ENCODE measurements around the gene SVIP. TPM values are rescaled to one million over a fixed set of nuclear protein-coding genes. Genes with fewer than 3 reads are reported as not detected.
A peak's percentile ranks its signal among the peaks of the same experiment; 100 is the strongest.

The SVIP gene
- total RNA-seq (2013) = 2.7 TPM
- 1 to 10 TPM; 1.0 to 3.1 (median 2.6) TPM for polyA plus RNA-seq
- polyA minus RNA-seq = 0.28 and 0.32 TPM in 2 replicates
- total RNA-seq = 0.59 to 12.3 (median 4.1) reads per million in 11 experiments

- Mint-ChIP-seq H3K27me3 (ENCODE audit: low read depth in 3 of 3) (peaks cover 0 to 4% (median 0%) of the 10 kb centered on the region in 3 donors), H3K4me3 (peak within 1 kb of the TSS; percentile 88 to 94), H3K27ac (peak within 1 kb of the TSS in 3 of 7 donors; percentile 13 to 30 (median 26)), H3K9me3 (no peaks in the 10 kb centered on the region), H3K36me3 (no peaks in the 10 kb centered on the region), H3K4me1 (peaks cover 16% of the 10 kb centered on the region)
- Histone ChIP-seq H3K27ac (ENCODE audit: low read depth in 1 of 2, low read length in 2 of 2) (peak within 1 kb of the TSS in 1 of 2 donors; percentile 34), H2AFZ (ENCODE audit: insufficient read depth, low read depth, low read length, poor library complexity, severe bottlenecking) (peak within 1 kb of the TSS; percentile 95), H3K4me1 (ENCODE audit: control insufficient read depth in 1 of 2, insufficient read depth in 2 of 2, low read length in 2 of 2) (peaks cover 3 to 14% of the 10 kb centered on the region in 2 donors), H3K27me3 (ENCODE audit: control insufficient read depth in 2 of 2, insufficient read depth in 2 of 2, low read length in 2 of 2) (no peaks in the 10 kb centered on the region), H3K4me2 (replicated peaks; ENCODE audit: extremely low read depth, low read length, poor library complexity, severe bottlenecking) (peak within 1 kb of the TSS; percentile 92), H3K4me3 (replicated peaks in 1 of 3; ENCODE audit: low read depth in 2 of 3, low read length in 3 of 3) (peak within 1 kb of the TSS; percentile 71 to 92 (median 86)), H3K9me3 (replicated peaks in 1 of 2; ENCODE audit: control insufficient read depth in 1 of 2, insufficient read depth in 1 of 2, low read length in 2 of 2) (no peaks in the 10 kb centered on the region), H3K79me2 (ENCODE audit: insufficient read depth, low read length) (no peaks in the 10 kb centered on the region), H3K9ac (ENCODE audit: insufficient read depth, low read length, poor library complexity, severe bottlenecking) (peak within 1 kb of the TSS; percentile 50), H4K20me1 (ENCODE audit: insufficient read depth, low read length) (no peaks in the 10 kb centered on the region), H3K36me3 (replicated peaks in 1 of 2; ENCODE audit: control insufficient read depth in 1 of 2, insufficient read depth in 2 of 2, low read length in 2 of 2) (no peaks in the 10 kb centered on the region)
- DNase-seq = peak; percentile 70 to 87 (median 75)
- TF ChIP-seq CTCF (IDR thresholded peaks at IDR 0.05) = peak; percentile 61
- WGBS (ENCODE audit: insufficient coverage) = under 1% methylated on average over 41 of the region's 79 CpGs
- intact Hi-C loops (cut with micrococcal nuclease) = no loop called here
These were observed at the start of gene SVIP for GRCh38 chr11:22829231-22830081. TSS of gene SVIP (minus strand) at chr11:22829801. CDS start at chr11:22829748, 53 bp downstream.

GRCh38 chr11:22878604-22879003 is 49.0 kb upstream of the SVIP start:
- Mint-ChIP-seq H3K27me3 (ENCODE audit: low read depth in 3 of 3) (no peaks in the 10 kb centered on the region), H3K4me1 (no peaks in the 10 kb centered on the region), H3K36me3 (no peaks in the 10 kb centered on the region), H3K4me3 (no peak overlapping the region), H3K27ac (no peak overlapping the region), H3K9me3 (peaks cover 0 to 3% (median 0%) of the 10 kb centered on the region in 7 donors)
- intact Hi-C loops (cut with micrococcal nuclease) = no loop called here
- no peaks in the 10 kb centered on the region for H3K9me3 ChIP-seq (replicated peaks in 1 of 2; ENCODE audit: control insufficient read depth in 1 of 2, insufficient read depth in 1 of 2, low read length in 2 of 2)
- no peak for TF ChIP-seq CTCF (IDR thresholded peaks at IDR 0.05)
- no peak overlapping the region for H2AFZ ChIP-seq (ENCODE audit: insufficient read depth, low read depth, low read length, poor library complexity, severe bottlenecking)
- H3K4me2 ChIP-seq (replicated peaks; ENCODE audit: extremely low read depth, low read length, poor library complexity, severe bottlenecking) = no peak overlapping the region
- H3K36me3 ChIP-seq (replicated peaks in 1 of 2; ENCODE audit: control insufficient read depth in 1 of 2, insufficient read depth in 2 of 2, low read length in 2 of 2) = no peaks in the 10 kb centered on the region
- no peak overlapping the region for H3K4me3 ChIP-seq (replicated peaks in 1 of 3; ENCODE audit: low read depth in 2 of 3, low read length in 3 of 3)
- no peaks in the 10 kb centered on the region for H3K4me1 ChIP-seq (ENCODE audit: control insufficient read depth in 1 of 2, insufficient read depth in 2 of 2, low read length in 2 of 2)
- H3K27me3 ChIP-seq (ENCODE audit: control insufficient read depth in 2 of 2, insufficient read depth in 2 of 2, low read length in 2 of 2) = no peaks in the 10 kb centered on the region
- no peaks in the 10 kb centered on the region for H3K79me2 ChIP-seq (ENCODE audit: insufficient read depth, low read length)
- H4K20me1 ChIP-seq (ENCODE audit: insufficient read depth, low read length) = no peaks in the 10 kb centered on the region
- no peak for DNase-seq
- no peak overlapping the region for H3K9ac ChIP-seq (ENCODE audit: insufficient read depth, low read length, poor library complexity, severe bottlenecking)
- H3K27ac ChIP-seq (ENCODE audit: low read depth in 1 of 2, low read length in 2 of 2) = no peak overlapping the region

Measured in CD14-positive monocyte (primary cell).